NT2/D1 (cell line): ENCODE data around the gene TMEM14C.

Source experiments
- YY1 ChIP-seq: IDR thresholded peaks from 2 replicates; pipeline ENCODE4 v1.6.1; 2011; ENCODE audit not compliant: insufficient read length, insufficient read depth
- ZNF274 ChIP-seq: IDR thresholded peaks from 2 replicates; pipeline ENCODE4 v1.6.1; 2011; ENCODE audit warnings: mild to moderate bottlenecking, low read depth, low read length

- TF ChIP-seq YY1 (no peak), ZNF274 (no peak)
Observed at GRCh38 chr6:10722820-10723566, at the start of gene TMEM14C.
